ENCODE data around the gene AIDA. TPM values are rescaled to one million over a fixed set of nuclear protein-coding genes. Genes with fewer than 3 reads are reported as not detected.
A peak's percentile ranks its signal among the peaks of the same experiment; 100 is the strongest.

AIDA gene
- total RNA-seq, 4 donors from 2014 or later, result 25.8 to 41.4 (median 36.4) TPM

DNA sequence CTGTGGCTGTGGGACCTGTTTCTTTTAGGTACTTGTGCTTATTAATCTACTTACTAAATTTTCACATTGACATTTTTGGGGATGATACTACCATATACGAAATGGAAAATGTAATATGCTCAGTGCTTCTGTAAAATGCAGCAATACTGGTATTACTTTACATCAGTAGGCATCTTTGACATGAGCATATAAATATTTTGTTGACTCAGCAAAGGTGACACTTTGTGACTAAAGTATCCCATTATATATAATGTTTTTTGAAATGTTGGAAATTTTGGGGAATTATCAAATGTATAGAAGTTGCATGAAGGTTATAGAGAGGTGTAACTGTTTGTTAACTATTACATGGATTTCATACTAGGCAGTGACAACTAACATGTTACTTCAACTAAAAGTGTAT is 22.4 kb upstream of the AIDA start:
- 67 to 71% methylated on average over 1 of the region's 1 CpG for WGBS, 2 donors (ENCODE audit: low coverage in 1 of 2)
- TF ChIP-seq POLR2A (IDR thresholded peaks at IDR 0.05) (no peak), EP300 (IDR thresholded peaks at IDR 0.05; ENCODE audit: low read depth) (no peak), POLR2AphosphoS5 (IDR thresholded peaks at IDR 0.05) (no peak)
- TF ChIP-seq, protein P1, sequence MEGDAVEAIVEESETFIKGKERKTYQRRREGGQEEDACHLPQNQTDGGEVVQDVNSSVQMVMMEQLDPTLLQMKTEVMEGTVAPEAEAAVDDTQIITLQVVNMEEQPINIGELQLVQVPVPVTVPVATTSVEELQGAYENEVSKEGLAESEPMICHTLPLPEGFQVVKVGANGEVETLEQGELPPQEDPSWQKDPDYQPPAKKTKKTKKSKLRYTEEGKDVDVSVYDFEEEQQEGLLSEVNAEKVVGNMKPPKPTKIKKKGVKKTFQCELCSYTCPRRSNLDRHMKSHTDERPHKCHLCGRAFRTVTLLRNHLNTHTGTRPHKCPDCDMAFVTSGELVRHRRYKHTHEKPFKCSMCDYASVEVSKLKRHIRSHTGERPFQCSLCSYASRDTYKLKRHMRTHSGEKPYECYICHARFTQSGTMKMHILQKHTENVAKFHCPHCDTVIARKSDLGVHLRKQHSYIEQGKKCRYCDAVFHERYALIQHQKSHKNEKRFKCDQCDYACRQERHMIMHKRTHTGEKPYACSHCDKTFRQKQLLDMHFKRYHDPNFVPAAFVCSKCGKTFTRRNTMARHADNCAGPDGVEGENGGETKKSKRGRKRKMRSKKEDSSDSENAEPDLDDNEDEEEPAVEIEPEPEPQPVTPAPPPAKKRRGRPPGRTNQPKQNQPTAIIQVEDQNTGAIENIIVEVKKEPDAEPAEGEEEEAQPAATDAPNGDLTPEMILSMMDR (IDR thresholded peaks at IDR 0.05), result no peak
- Histone ChIP-seq H3K9me3 (no peaks in the 10 kb centered on the region), H3K27me3 (no peaks in the 10 kb centered on the region), H3K36me3 (peaks cover 0 to 52% (median 25%) of the 10 kb centered on the region in 4 donors), H3K4me1 (peaks cover 0 to 8% (median 2%) of the 10 kb centered on the region in 4 donors), H3K27ac (no peak overlapping the region), H3K4me3 (no peak overlapping the region)
- in situ Hi-C loops (cut with MboI; ENCODE audit: low pct_ligation_motif_present in 1 of 4, low pct_unique_long_range_greater_than_20kb in 1 of 4, low sequenced_read_pairs in 3 of 4) (no loop called here), intact Hi-C loops (cut with DNase I; ENCODE audit: low total_unique reads) (loop anchor here (1.0 kb wide), 1 partner anchor 60 kb away; no protein-coding TSS in a partner anchor)
- DNase-seq, result no peak

DNA sequence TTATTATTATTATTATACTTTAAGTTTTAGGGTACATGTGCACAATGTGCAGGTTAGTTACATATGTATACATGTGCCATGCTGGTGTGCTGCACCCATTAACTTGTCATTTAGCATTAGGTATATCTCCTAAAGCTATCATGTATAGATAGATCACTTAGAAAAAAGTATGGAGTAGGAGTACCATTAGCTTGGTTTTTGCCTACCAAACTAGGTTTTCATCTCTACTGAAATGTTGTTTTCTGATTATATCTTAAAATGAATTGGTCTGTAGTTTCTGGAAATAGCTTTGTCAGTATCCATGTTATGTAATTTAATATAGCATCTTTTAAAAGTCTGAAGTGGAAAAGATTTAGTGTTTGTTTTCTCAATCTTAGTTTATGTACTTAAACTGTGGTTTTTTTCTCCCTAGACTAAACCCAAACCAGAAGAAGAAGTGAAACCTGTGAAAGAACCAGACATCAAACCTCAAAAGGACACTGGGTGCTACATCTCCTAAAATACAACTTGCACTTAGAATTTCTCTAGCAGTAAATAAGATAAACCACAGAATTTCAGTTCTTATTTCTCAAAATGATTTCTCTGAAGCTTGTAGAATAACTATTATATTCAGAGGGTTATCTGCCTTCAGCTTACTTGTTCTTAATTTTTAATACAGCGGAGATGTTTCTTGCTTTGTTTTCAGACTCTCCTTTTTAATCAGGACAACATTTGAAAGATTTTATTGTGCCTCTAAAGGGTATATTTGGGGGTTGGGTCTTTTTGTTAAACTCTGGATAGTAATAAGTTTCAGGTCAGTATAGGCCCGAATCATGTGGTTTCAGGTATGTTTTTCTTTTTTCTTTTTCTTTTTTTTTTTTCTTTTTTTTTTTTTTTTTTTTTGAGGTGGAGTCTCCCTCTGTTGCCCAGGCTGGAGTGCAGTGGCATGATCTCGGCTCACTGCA is 20.2 kb upstream of the AIDA start:
- 68 to 94% methylated on average over 2 to 3 of the region's 3 CpGs for WGBS, 2 donors (ENCODE audit: low coverage in 1 of 2)
- Histone ChIP-seq H3K27me3 (no peaks in the 10 kb centered on the region), H3K27ac (peak overlapping the region in 2 of 4 donors; percentile 16 to 26), H3K4me3 (no peak overlapping the region), H3K4me1 (no peaks in the 10 kb centered on the region), H3K36me3 (peaks cover 0 to 75% (median 34%) of the 10 kb centered on the region in 4 donors), H3K9me3 (no peaks in the 10 kb centered on the region)
- in situ Hi-C loops (cut with MboI; ENCODE audit: low pct_ligation_motif_present in 1 of 4, low pct_unique_long_range_greater_than_20kb in 1 of 4, low sequenced_read_pairs in 3 of 4), result no loop called here
- no peak for DNase-seq
- intact Hi-C loops (cut with DNase I; ENCODE audit: low total_unique reads), result no loop called here
- TF ChIP-seq, protein P1 (IDR thresholded peaks at IDR 0.05), result no peak
- TF ChIP-seq POLR2A (IDR thresholded peaks at IDR 0.05), result no peak

- 90 to 100% methylated on average over 1 of the region's 1 CpG for WGBS, 2 donors (ENCODE audit: low coverage in 1 of 2)
- no peak overlapping the region for H3K27ac ChIP-seq
- H3K4me1 ChIP-seq, result no peaks in the 10 kb centered on the region
- TF ChIP-seq POLR2A (IDR thresholded peaks at IDR 0.05) (no peak), EP300 (IDR thresholded peaks at IDR 0.05; ENCODE audit: low read depth) (no peak), POLR2AphosphoS5 (IDR thresholded peaks at IDR 0.05) (no peak)
- TF ChIP-seq, protein P1 (IDR thresholded peaks at IDR 0.05), result no peak
- H3K27me3 ChIP-seq, result no peaks in the 10 kb centered on the region
- in situ Hi-C loops (cut with MboI; ENCODE audit: low pct_ligation_motif_present in 1 of 4, low pct_unique_long_range_greater_than_20kb in 1 of 4, low sequenced_read_pairs in 3 of 4), result no loop called here
- H3K36me3 ChIP-seq, result peaks cover 0 to 91% (median 41%) of the 10 kb centered on the region in 4 donors
- H3K9me3 ChIP-seq, result no peaks in the 10 kb centered on the region
- H3K4me3 ChIP-seq, result no peak overlapping the region
- DNase-seq, result no peak
- intact Hi-C loops (cut with DNase I; ENCODE audit: low total_unique reads), result no loop called here
Measured at GRCh38 chr1:222730866-222731265, 18.6 kb upstream of the AIDA start.

- no peak for DNase-seq
- TF ChIP-seq POLR2A (IDR thresholded peaks at IDR 0.05), result no peak
- TF ChIP-seq, protein P1 (IDR thresholded peaks at IDR 0.05), result no peak
- no peak for TF ChIP-seq POLR2AphosphoS5 (IDR thresholded peaks at IDR 0.05)
- no peak for TF ChIP-seq EP300 (IDR thresholded peaks at IDR 0.05; ENCODE audit: low read depth)
- in situ Hi-C loops (cut with MboI; ENCODE audit: low pct_ligation_motif_present in 1 of 4, low pct_unique_long_range_greater_than_20kb in 1 of 4, low sequenced_read_pairs in 3 of 4) (no loop called here), intact Hi-C loops (cut with DNase I; ENCODE audit: low total_unique reads) (no loop called here)
- 78 to 83% methylated on average over 1 of the region's 1 CpG for WGBS, 2 donors (ENCODE audit: low coverage in 1 of 2)
- H3K4me3 ChIP-seq, result no peak overlapping the region
- H3K4me1 ChIP-seq, result no peaks in the 10 kb centered on the region
- H3K36me3 ChIP-seq, result peaks cover 0 to 96% (median 46%) of the 10 kb centered on the region in 4 donors
- H3K27me3 ChIP-seq, result no peaks in the 10 kb centered on the region
- no peaks in the 10 kb centered on the region for H3K9me3 ChIP-seq
- H3K27ac ChIP-seq, result no peak overlapping the region
Measured at GRCh38 chr1:222728746-222729145, 16.5 kb upstream of the AIDA start.
